Neuronal stem cell (in vitro differentiated cells): Measurements from ENCODE around the gene SLC25A4.

Experiments
- DNase-seq: peaks from one replicate; pipeline ENCODE4 v3.0.0-alpha.2; 2013; ENCODE audit warnings: low spot score
- H2AFZ ChIP-seq: one replicate; pipeline ENCODE4 v1.6.1; 2013; ENCODE audit warnings: mild to moderate bottlenecking, low read length, inconsistent platforms
- H2AK5ac ChIP-seq: 2 replicates; pipeline ENCODE4 v1.6.1; 2013; ENCODE audit warnings: low read depth, mild to moderate bottlenecking, inconsistent platforms, low read length, moderate library complexity, mixed read lengths
- H2BK120ac ChIP-seq: 2 replicates; pipeline ENCODE4 v1.6.1; 2013; ENCODE audit warnings: low read depth, mild to moderate bottlenecking, inconsistent platforms, low read length, moderate library complexity, mixed read lengths
- H2BK12ac ChIP-seq: one replicate; pipeline ENCODE4 v1.6.1; 2013; ENCODE audit warnings: low read length, inconsistent platforms
- H2BK15ac ChIP-seq: 2 replicates; pipeline ENCODE4 v1.6.1; 2013; ENCODE audit warnings: mild to moderate bottlenecking, low read length, inconsistent platforms, mixed read lengths
- H2BK5ac ChIP-seq: one replicate; pipeline ENCODE4 v1.6.1; 2013; ENCODE audit warnings: inconsistent platforms, mild to moderate bottlenecking, low read length, moderate library complexity
- H3K14ac ChIP-seq: one replicate; pipeline ENCODE4 v1.6.1; 2013; ENCODE audit warnings: low read length, inconsistent platforms
- H3K18ac ChIP-seq: 2 replicates; pipeline ENCODE4 v1.6.1; 2013; ENCODE audit warnings: low read length, inconsistent platforms
- H3K23ac ChIP-seq: 2 replicates; pipeline ENCODE4 v1.6.1; 2013; ENCODE audit warnings: low read depth, mild to moderate bottlenecking, mixed read lengths, low read length, inconsistent platforms; ENCODE audit not compliant: poor library complexity
- H3K27ac ChIP-seq: replicated peaks from 3 replicates; pipeline ENCODE4 v1.5.1; 2013; ENCODE audit warnings: low read length, inconsistent platforms
- H3K27me3 ChIP-seq, 3 experiments: 2 replicates each; pipeline ENCODE4 v1.6.1; 2013; ENCODE audit warnings: low read length in 3 of 3, mild to moderate bottlenecking in 2 of 3, inconsistent platforms in 1 of 3, low read depth in 1 of 3, mixed read lengths in 1 of 3, moderate library complexity in 1 of 3; ENCODE audit not compliant: control insufficient read depth in 3 of 3, insufficient read depth in 3 of 3
- H3K36me3 ChIP-seq, 2 donors: replicated peaks in 1 of 2; 2 replicates each; pipeline ENCODE4 v1.6.1; 2013; ENCODE audit warnings: low read length in 2 of 2; ENCODE audit not compliant: control insufficient read depth in 2 of 2, insufficient read depth in 2 of 2
- H3K4ac ChIP-seq: 2 replicates; pipeline ENCODE4 v1.6.1; 2013; ENCODE audit warnings: inconsistent platforms, mild to moderate bottlenecking, low read length, moderate library complexity
- H3K4me1 ChIP-seq, 2 donors: 1 replicate in 1 of 2; 2 replicates in 1 of 2; pipeline ENCODE4 v1.6.1; 2013; ENCODE audit warnings: low read length in 2 of 2, low read depth in 1 of 2; ENCODE audit not compliant: control insufficient read depth in 2 of 2, insufficient read depth in 1 of 2
- H3K4me2 ChIP-seq: one replicate; pipeline ENCODE4 v1.6.1; 2013; ENCODE audit warnings: mild to moderate bottlenecking, low read length, inconsistent platforms; ENCODE audit not compliant: insufficient read depth, poor library complexity, severe bottlenecking
- H3K4me3 ChIP-seq, 2 donors: 2 replicates each; pipeline ENCODE4 v1.5.1; 2013; ENCODE audit warnings: low read length in 2 of 2, mild to moderate bottlenecking in 2 of 2, inconsistent platforms in 1 of 2, moderate library complexity in 1 of 2
- H3K79me1 ChIP-seq: one replicate; pipeline ENCODE4 v1.6.1; 2013; ENCODE audit warnings: low read depth, mild to moderate bottlenecking, inconsistent platforms, low read length, moderate library complexity
- H3K9ac ChIP-seq: one replicate; pipeline ENCODE4 v1.6.1; 2013; ENCODE audit warnings: mild to moderate bottlenecking, low read depth, low read length, inconsistent platforms; ENCODE audit not compliant: poor library complexity
- H3K9me3 ChIP-seq, 2 donors: replicated peaks in 1 of 2; 2 replicates each; pipeline versions ENCODE3 to v1.6.1; 2013; ENCODE audit warnings: low read length in 2 of 2, mild to moderate bottlenecking in 2 of 2, inconsistent platforms in 1 of 2, low read depth in 1 of 2, mixed read lengths in 1 of 2, moderate library complexity in 1 of 2; ENCODE audit not compliant: control insufficient read depth in 2 of 2, insufficient read depth in 1 of 2
- H4K8ac ChIP-seq: one replicate; pipeline ENCODE4 v1.6.1; 2013; ENCODE audit warnings: low read depth, mild to moderate bottlenecking, inconsistent platforms, low read length, moderate library complexity
- H4K91ac ChIP-seq: one replicate; pipeline ENCODE4 v1.6.1; 2013; ENCODE audit warnings: low read length, low read depth, mild to moderate bottlenecking, inconsistent platforms; ENCODE audit not compliant: poor library complexity
- WGBS, 2 donors: extraction: QIAGEN DNeasy Blood & Tissue Kit; methylation state at CpG; one replicate each; pipeline ENCODE4 v1.1.7; 2013; ENCODE audit warnings: missing lambda C conversion rate in 2 of 2, mixed read lengths in 1 of 2; ENCODE audit not compliant: insufficient read length in 2 of 2, insufficient replicate concordance in 1 of 2; ENCODE audit errors: extremely low coverage in 2 of 2; 5-methylcytosine and 5-hydroxymethylcytosine counted together

SLC25A4 gene

GRCh38 chr4:185108669-185109068 is 34.4 kb upstream of the SLC25A4 start:
- Histone ChIP-seq H3K79me1 (no peaks in the 10 kb centered on the region), H3K36me3 (no peaks in the 10 kb centered on the region), H3K27me3 (peaks cover 0 to 7% (median 0%) of the 10 kb centered on the region in 3 experiments), H3K23ac (no peak overlapping the region), H3K18ac (no peak overlapping the region), H2BK5ac (no peak overlapping the region), H2BK15ac (no peak overlapping the region), H2AFZ (no peak overlapping the region), H3K27ac (no peak overlapping the region), H3K9me3 (no peaks in the 10 kb centered on the region), H2AK5ac (no peak overlapping the region), H3K4ac (no peak overlapping the region), H3K9ac (no peak overlapping the region), H3K14ac (no peak overlapping the region), H3K4me3 (no peak overlapping the region), H2BK12ac (no peak overlapping the region), H4K8ac (no peak overlapping the region), H3K4me2 (no peak overlapping the region), H4K91ac (no peak overlapping the region), H3K4me1 (peaks cover 0 to 1% of the 10 kb centered on the region in 2 donors), H2BK120ac (no peak overlapping the region)
- no CpG with 5 or more reads among the region's 4 CpGs for WGBS, 2 donors
- DNase-seq = no peak

DNA sequence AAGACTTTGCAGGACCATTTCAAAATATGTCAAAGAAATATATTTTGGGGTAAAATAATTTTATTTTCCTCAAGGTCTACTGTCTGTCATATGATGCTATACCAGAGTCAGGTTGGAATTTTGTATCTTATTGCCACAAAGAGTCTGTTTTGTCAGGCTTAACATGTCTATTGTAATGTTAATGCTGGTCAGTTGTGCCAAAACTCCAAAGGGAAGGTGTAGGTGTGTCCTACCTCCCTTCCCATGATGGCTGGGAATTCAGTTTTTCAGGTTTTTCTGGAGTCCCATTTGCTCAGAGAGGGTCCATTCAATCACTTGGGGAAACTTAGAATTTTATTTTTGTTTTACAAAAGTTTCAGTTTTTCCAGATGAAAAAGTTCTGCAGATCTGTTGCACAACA is 33.3 kb upstream of the SLC25A4 start:
- Histone ChIP-seq H2BK12ac (no peak overlapping the region), H3K18ac (no peak overlapping the region), H3K79me1 (no peaks in the 10 kb centered on the region), H3K23ac (no peak overlapping the region), H2BK5ac (no peak overlapping the region), H3K14ac (no peak overlapping the region), H3K27ac (no peak overlapping the region), H2BK120ac (no peak overlapping the region), H3K27me3 (peaks cover 0 to 7% (median 0%) of the 10 kb centered on the region in 3 experiments), H3K9me3 (no peaks in the 10 kb centered on the region), H3K9ac (no peak overlapping the region), H3K4ac (no peak overlapping the region), H4K8ac (no peak overlapping the region), H2AFZ (no peak overlapping the region), H3K4me1 (peaks cover 0 to 1% of the 10 kb centered on the region in 2 donors), H3K4me2 (no peak overlapping the region), H2AK5ac (no peak overlapping the region), H3K36me3 (no peaks in the 10 kb centered on the region), H2BK15ac (no peak overlapping the region), H3K4me3 (no peak overlapping the region), H4K91ac (no peak overlapping the region)
- no peak for DNase-seq

DNA sequence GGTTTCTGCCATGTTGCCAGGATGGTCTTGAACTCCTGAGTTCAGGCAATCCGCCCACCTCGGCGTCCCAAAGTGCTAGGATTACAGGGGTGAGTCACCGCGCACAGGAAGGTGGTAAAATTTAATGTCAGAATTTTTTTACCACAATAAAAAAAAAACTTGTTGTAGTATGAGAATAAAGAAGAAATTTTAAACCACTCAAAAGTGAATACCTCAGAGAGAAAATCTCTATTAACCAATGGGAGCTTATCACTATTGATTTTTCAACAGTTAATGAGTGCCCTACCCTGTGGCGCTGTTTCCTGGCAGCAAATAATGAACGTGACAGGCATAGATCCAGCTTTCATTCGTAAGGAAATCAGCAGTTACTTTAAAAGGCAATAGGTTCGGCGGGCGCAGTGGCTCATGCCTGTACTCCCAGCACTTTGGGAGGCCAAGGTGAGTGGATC is 32.7 kb upstream of the SLC25A4 start:
- Histone ChIP-seq H2BK12ac (no peak overlapping the region), H3K18ac (no peak overlapping the region), H3K23ac (no peak overlapping the region), H2BK5ac (no peak overlapping the region), H2BK15ac (no peak overlapping the region), H2AK5ac (no peak overlapping the region), H3K4me1 (peaks cover 0 to 1% of the 10 kb centered on the region in 2 donors), H4K8ac (no peak overlapping the region), H3K36me3 (no peaks in the 10 kb centered on the region), H3K9me3 (no peaks in the 10 kb centered on the region), H3K14ac (no peak overlapping the region), H3K4ac (no peak overlapping the region), H3K4me3 (no peak overlapping the region), H3K79me1 (no peaks in the 10 kb centered on the region), H2BK120ac (no peak overlapping the region), H2AFZ (no peak overlapping the region), H3K27ac (no peak overlapping the region), H3K27me3 (peaks cover 0 to 7% (median 0%) of the 10 kb centered on the region in 3 experiments), H3K4me2 (no peak overlapping the region), H3K9ac (no peak overlapping the region), H4K91ac (no peak overlapping the region)
- WGBS, 2 donors = no CpG with 5 or more reads among the region's 11 CpGs
- no peak for DNase-seq

DNA sequence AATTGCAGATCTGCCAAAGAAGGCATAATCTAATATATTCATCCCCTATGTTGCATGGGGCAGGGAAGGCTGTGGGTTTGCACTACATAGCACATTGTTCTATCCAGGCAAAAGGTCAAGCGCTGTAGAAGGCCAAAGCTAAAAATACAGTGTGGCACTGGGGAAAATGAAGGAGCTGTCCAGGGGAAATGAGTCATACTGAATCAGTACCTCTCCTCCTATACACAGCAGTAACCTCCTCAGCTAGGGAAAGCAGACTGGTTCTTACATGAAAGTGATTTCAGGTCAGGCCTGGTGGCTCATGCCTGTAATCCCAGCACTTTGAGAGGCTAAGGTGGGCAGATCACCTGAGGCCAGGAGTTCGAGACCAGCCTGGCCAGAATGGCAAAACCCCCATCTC is 31.0 kb upstream of the SLC25A4 start:
- no peak for DNase-seq
- Histone ChIP-seq H4K91ac (no peak overlapping the region), H3K4me1 (peaks cover 0 to 4% of the 10 kb centered on the region in 2 donors), H3K23ac (no peak overlapping the region), H3K27ac (no peak overlapping the region), H3K36me3 (no peaks in the 10 kb centered on the region), H2AK5ac (no peak overlapping the region), H3K4me2 (no peak overlapping the region), H3K14ac (no peak overlapping the region), H2BK15ac (no peak overlapping the region), H3K79me1 (no peaks in the 10 kb centered on the region), H4K8ac (no peak overlapping the region), H2AFZ (no peak overlapping the region), H3K9me3 (no peaks in the 10 kb centered on the region), H3K27me3 (peaks cover 0 to 7% (median 0%) of the 10 kb centered on the region in 3 experiments), H3K4me3 (no peak overlapping the region), H2BK120ac (no peak overlapping the region), H3K9ac (no peak overlapping the region), H2BK12ac (no peak overlapping the region), H3K4ac (no peak overlapping the region), H3K18ac (no peak overlapping the region), H2BK5ac (no peak overlapping the region)
- no CpG with 5 or more reads among the region's 2 CpGs for WGBS, 2 donors
